Lung (tissue), 12 donors: ENCODE results near the gene OR2S2. TPM values are rescaled to one million over a fixed set of nuclear protein-coding genes. Genes with fewer than 3 reads are reported as not detected.

ENCODE experiments used
- ATAC-seq: fragments of 200-7000 bp; cut with Tn5 transposase; one replicate; pipeline ENCODE4 v1.9.1; 2020; ENCODE audit warnings: moderate number of reproducible peaks; ENCODE audit not compliant: insufficient read depth, low FRiP score
- DNase-seq, 3 donors: peaks; one replicate each; pipeline ENCODE4 v3.0.0-alpha.2; 2013 to 2017
- H3K27ac ChIP-seq, 2 donors: one replicate each; pipeline ENCODE4 v1.5.1; 2013; ENCODE audit warnings: mild to moderate bottlenecking in 2 of 2, moderate library complexity in 2 of 2, control low read depth in 1 of 2, inconsistent platforms in 1 of 2, low read depth in 1 of 2, low read length in 1 of 2
- H3K27me3 ChIP-seq, 3 donors: one replicate each; pipeline ENCODE4 v1.5.1; 2013; ENCODE audit warnings: low read length in 2 of 3; ENCODE audit not compliant: control insufficient read depth in 3 of 3, insufficient read depth in 3 of 3
- H3K36me3 ChIP-seq, 4 donors: one replicate each; pipeline ENCODE4 v1.5.1; 2013; ENCODE audit warnings: low read length in 4 of 4, mild to moderate bottlenecking in 1 of 4, moderate library complexity in 1 of 4; ENCODE audit not compliant: control insufficient read depth in 4 of 4, insufficient read depth in 4 of 4
- H3K4me1 ChIP-seq, 5 donors: one replicate each; pipeline ENCODE4 v1.5.1; 2013; ENCODE audit warnings: low read length in 5 of 5, mild to moderate bottlenecking in 2 of 5, moderate library complexity in 1 of 5; ENCODE audit not compliant: control insufficient read depth in 5 of 5, insufficient read depth in 5 of 5
- H3K4me3 ChIP-seq: one replicate; pipeline ENCODE4 v1.5.1; 2013; ENCODE audit warnings: mild to moderate bottlenecking, control low read depth, moderate library complexity
- H3K9ac ChIP-seq, 2 donors: one replicate each; pipeline ENCODE4 v1.5.1; 2013; ENCODE audit warnings: low read length in 2 of 2, control low read depth in 1 of 2; ENCODE audit not compliant: insufficient read depth in 1 of 2
- H3K9me3 ChIP-seq, 4 donors: one replicate each; pipeline ENCODE4 v1.5.1; 2013; ENCODE audit warnings: low read length in 3 of 4, mild to moderate bottlenecking in 1 of 4, moderate library complexity in 1 of 4; ENCODE audit not compliant: control insufficient read depth in 4 of 4, insufficient read depth in 3 of 4
- WGBS, 2 donors: extraction: QIAGEN DNeasy Blood & Tissue Kit; methylation state at CpG; one replicate each; pipeline ENCODE4 v1.1.7; 2013; 5-methylcytosine and 5-hydroxymethylcytosine counted together
- polyA plus RNA-seq, 2 donors: library from polyadenylated mRNA; stranded (reverse); fragments of 200-250 nt; gene quantifications; one replicate each; pipeline ENCODE4 v1.2.1, GENCODE V29; 2013
- total RNA-seq, 2 donors: library from RNA; depleted of rRNA in 1 of 2; stranded (reverse); fragments of >200 nt in 1 of 2; gene quantifications; one replicate each; pipeline ENCODE4 v1.2.1, GENCODE V29; 2014 to 2021
- TF ChIP-seq, protein P1 (sequence below): IDR thresholded peaks from 2 replicates; pipeline ENCODE4 v1.5.1; 2012; ENCODE audit warnings: mild to moderate bottlenecking; ENCODE audit errors: control extremely low read depth, extremely low read depth
- donor health status: control.
- donor health status: control.
- donor health status: Bipolar disorder and iron deficiency.
- donor health status: healthy.
- donor health status: DM: yes; HTN: yes; CAD: no.

OR2S2 gene
- total and polyA plus RNA-seq, 4 donors: not detected

DNA sequence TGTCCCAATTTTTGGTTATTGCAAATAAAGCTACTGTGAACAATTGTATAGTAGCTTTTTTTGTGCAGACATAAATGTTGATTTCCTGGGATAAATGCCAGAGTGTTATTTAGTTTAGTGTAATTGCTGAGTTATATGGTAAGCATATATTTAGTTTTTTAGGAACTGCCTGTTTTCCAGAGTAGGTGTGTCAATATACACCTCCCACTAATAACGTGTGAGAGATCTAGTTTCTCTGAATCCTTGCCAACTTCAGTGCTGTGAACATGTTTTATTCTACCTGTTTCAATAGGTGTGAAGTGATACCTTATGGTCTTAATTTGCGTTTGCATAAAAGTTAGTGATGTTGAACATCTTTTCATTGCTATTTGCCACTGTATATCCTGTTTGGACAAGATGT, 9.1 kb upstream of the OR2S2 start:
- H3K27me3 ChIP-seq: no peaks in the 10 kb centered on the region

DNA sequence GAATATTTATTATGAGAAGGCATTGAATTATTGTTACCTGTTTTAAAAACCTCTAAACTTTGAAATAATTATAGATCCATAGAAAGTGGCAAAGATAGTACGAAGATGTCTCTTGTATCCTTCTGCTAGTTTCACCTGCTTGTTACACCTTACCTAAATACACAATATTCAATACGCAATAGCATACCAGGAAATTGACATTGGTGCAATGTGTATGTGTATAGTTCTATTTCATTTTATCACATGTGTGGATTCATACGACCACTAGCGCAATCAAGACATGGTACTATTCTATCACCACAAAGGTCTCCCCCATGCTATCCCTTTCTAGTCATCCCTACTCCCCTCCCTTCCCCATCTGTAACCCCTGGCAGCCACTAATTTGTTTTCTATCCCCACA, 8.5 kb upstream of the OR2S2 start:
- no peaks in the 10 kb centered on the region for H3K36me3 ChIP-seq
- no peaks in the 10 kb centered on the region for H3K9me3 ChIP-seq
- DNase-seq (no peak), ATAC-seq (no peak)
- no peak overlapping the region for H3K9ac ChIP-seq
- H3K27me3 ChIP-seq: no peaks in the 10 kb centered on the region
- no peaks in the 10 kb centered on the region for H3K4me1 ChIP-seq
- WGBS, 2 donors: 51 to 78% methylated on average over 4 of the region's 4 CpGs
- H3K4me3 ChIP-seq: no peak overlapping the region
- TF ChIP-seq, protein P1, sequence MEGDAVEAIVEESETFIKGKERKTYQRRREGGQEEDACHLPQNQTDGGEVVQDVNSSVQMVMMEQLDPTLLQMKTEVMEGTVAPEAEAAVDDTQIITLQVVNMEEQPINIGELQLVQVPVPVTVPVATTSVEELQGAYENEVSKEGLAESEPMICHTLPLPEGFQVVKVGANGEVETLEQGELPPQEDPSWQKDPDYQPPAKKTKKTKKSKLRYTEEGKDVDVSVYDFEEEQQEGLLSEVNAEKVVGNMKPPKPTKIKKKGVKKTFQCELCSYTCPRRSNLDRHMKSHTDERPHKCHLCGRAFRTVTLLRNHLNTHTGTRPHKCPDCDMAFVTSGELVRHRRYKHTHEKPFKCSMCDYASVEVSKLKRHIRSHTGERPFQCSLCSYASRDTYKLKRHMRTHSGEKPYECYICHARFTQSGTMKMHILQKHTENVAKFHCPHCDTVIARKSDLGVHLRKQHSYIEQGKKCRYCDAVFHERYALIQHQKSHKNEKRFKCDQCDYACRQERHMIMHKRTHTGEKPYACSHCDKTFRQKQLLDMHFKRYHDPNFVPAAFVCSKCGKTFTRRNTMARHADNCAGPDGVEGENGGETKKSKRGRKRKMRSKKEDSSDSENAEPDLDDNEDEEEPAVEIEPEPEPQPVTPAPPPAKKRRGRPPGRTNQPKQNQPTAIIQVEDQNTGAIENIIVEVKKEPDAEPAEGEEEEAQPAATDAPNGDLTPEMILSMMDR: no peak
- no peak overlapping the region for H3K27ac ChIP-seq

More for the DNA sequence above, 9.1 kb upstream of the OR2S2 start:
- H3K9me3 ChIP-seq: no peaks in the 10 kb centered on the region
- no peak for DNase-seq
- TF ChIP-seq, protein P1: no peak
- H3K4me3 ChIP-seq: no peak overlapping the region
- H3K9ac ChIP-seq: no peak overlapping the region
- no peaks in the 10 kb centered on the region for H3K36me3 ChIP-seq
- WGBS, 2 donors: 55 to 78% methylated on average over 2 of the region's 2 CpGs
- no peak overlapping the region for H3K27ac ChIP-seq
- H3K4me1 ChIP-seq: no peaks in the 10 kb centered on the region
- ATAC-seq: no peak

DNA sequence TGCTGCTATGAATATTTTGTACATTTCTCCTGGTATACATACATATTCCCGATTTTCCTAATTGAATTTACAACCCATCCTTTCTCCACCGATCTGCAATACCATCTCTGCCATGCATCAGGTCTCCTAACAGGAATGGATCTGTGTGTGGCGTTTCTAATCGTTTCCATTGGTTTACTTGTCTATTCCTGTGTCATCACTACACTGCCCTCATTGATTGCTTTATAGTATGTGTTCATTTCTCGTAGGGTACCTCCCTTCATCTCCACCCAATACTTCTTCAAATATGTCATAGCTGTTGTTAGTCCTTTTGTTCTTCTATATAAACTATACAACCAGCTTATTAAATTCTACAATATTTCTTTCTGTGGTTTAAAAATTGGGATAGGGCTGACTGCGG, 7.1 kb upstream of the OR2S2 start:
- H3K36me3 ChIP-seq: no peaks in the 10 kb centered on the region
- H3K4me1 ChIP-seq: no peaks in the 10 kb centered on the region
- DNase-seq (no peak), ATAC-seq (no peak)
- WGBS, 2 donors: 76 to 90% methylated on average over 6 of the region's 6 CpGs
- no peaks in the 10 kb centered on the region for H3K9me3 ChIP-seq
- H3K27ac ChIP-seq: no peak overlapping the region
- no peaks in the 10 kb centered on the region for H3K27me3 ChIP-seq
- TF ChIP-seq, protein P1: no peak
- no peak overlapping the region for H3K9ac ChIP-seq
- H3K4me3 ChIP-seq: no peak overlapping the region

DNA sequence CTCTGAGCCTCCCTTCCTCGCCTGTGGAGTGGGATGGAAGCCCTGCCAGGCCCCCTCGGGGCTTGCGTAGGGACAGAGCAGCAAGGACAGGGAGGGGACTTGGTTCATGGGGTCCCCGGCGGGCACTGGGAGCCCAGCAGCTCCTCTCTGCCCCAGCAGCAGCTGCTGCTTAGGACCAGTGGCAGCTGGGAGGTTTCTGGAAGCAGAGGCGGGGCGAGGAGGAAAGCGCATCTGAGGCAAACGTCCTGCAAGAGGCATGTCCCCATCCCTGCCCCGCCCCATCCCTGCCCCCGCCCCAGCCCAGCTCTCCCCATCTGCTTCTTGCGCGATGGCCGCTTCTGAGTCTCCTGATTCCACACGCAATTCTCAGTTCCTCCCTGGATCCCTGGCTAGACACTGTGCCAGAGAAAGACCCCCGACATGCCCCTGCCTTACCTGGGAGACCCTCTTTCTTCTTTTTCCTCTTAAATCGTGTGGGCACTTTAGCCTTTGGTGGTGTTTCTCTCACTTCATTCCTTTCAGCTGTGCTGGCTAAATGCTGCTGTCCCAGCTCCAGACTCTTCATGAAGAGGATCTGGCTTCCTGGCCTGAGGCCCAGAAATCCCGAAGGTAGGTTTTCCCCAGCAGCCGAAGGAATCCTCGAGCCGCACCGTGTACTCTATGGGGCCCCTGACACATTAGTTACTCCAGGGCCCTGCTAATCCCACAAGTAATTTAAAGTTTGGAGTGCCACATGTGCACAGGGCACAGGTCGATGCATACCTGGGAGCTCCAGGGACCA, 4.4 kb upstream of the OR2S2 start:
- 71 to 74% methylated on average over 22 to 23 of the region's 23 CpGs for WGBS, 2 donors
- DNase-seq (no peak), ATAC-seq (no peak)
- no peak overlapping the region for H3K9ac ChIP-seq
- H3K9me3 ChIP-seq: no peaks in the 10 kb centered on the region
- no peaks in the 10 kb centered on the region for H3K27me3 ChIP-seq
- no peaks in the 10 kb centered on the region for H3K36me3 ChIP-seq
- H3K27ac ChIP-seq: no peak overlapping the region
- no peaks in the 10 kb centered on the region for H3K4me1 ChIP-seq
- H3K4me3 ChIP-seq: no peak overlapping the region
- TF ChIP-seq, protein P1: no peak
